ENCODE results near the gene UNC93B1. TPM values are rescaled to one million over a fixed set of nuclear protein-coding genes. Genes with fewer than 3 reads are reported as not detected.
"Not testable (repeated sequence)": the region's sequence is repeated elsewhere in the genome, so short reads cannot be mapped to it uniquely, and the experiment has no call there.

Gene UNC93B1
- total RNA-seq, 1 experiment from 2014 or later, result 75.5 TPM

- H3K27ac ChIP-seq, result no peak overlapping the region
- no peak overlapping the region for H3K4me3 ChIP-seq
- intact Hi-C loops (cut with micrococcal nuclease; ENCODE audit: unreplicated experiment), result no loop called here
- H3K79me2 ChIP-seq (ENCODE audit: low read depth), result no peaks in the 10 kb centered on the region
- TF ChIP-seq EZH2 (IDR thresholded peaks at IDR 0.05; ENCODE audit: low read depth), result no peak
- no peak for TF ChIP-seq CTCF (conservative IDR thresholded peaks at IDR 0.05)
- H3K36me3 ChIP-seq (ENCODE audit: low read depth), result no peaks in the 10 kb centered on the region
- peaks cover 27% of the 10 kb centered on the region; the same call in 1 of the 2 replicates for H3F3A ChIP-seq (ENCODE audit: insufficient read depth, low read depth)
- no peaks in the 10 kb centered on the region for H3K9me3 ChIP-seq (ENCODE audit: insufficient read depth, low read depth)
- peak overlapping the region; percentile 17 for H3K4me2 ChIP-seq
- H3K9me2 ChIP-seq (ENCODE audit: insufficient read depth), result no peaks in the 10 kb centered on the region
- no peaks in the 10 kb centered on the region for H3K27me3 ChIP-seq (ENCODE audit: insufficient read depth, low read depth)
- no TSS peak for BruUV-seq (replicated peaks)
- POLR2A ChIA-PET (ENCODE audit: unreplicated experiment), result no interaction called here
- H4K20me1 ChIP-seq (ENCODE audit: insufficient read depth), result no peaks in the 10 kb centered on the region; the same call in 1 of the 2 replicates
- no peaks in the 10 kb centered on the region for H3K4me1 ChIP-seq (replicated peaks; ENCODE audit: insufficient read depth)
- CTCF ChIA-PET, result no interaction called here
- DNase-seq, result peak in 1 of 2 experiments; percentile 61
- no peak overlapping the region for H2AFZ ChIP-seq
These were observed 7.0 kb downstream of the UNC93B1 start for GRCh38 chr11:67996622-67997474.

- H4K20me1 ChIP-seq (ENCODE audit: insufficient read depth), result no peaks in the 10 kb centered on the region; the same call in 1 of the 2 replicates
- no peaks in the 10 kb centered on the region for H3K4me1 ChIP-seq (replicated peaks; ENCODE audit: insufficient read depth)
- H3K9me2 ChIP-seq (ENCODE audit: insufficient read depth), result no peaks in the 10 kb centered on the region
- H2AFZ ChIP-seq, result no peak overlapping the region
- no peaks in the 10 kb centered on the region for H3K36me3 ChIP-seq (ENCODE audit: low read depth)
- no peak overlapping the region for H3K4me3 ChIP-seq
- no peak overlapping the region for H3K27ac ChIP-seq
- ChIA-PET CTCF (no interaction called here), POLR2A (ENCODE audit: unreplicated experiment) (no interaction called here)
- no peak overlapping the region for H3K4me2 ChIP-seq
- BruUV-seq (replicated peaks), result no TSS peak
- H3K9me3 ChIP-seq (ENCODE audit: insufficient read depth, low read depth), result no peaks in the 10 kb centered on the region
- DNase-seq, result no peak
- no peak for TF ChIP-seq CTCF (conservative IDR thresholded peaks at IDR 0.05)
- no peaks in the 10 kb centered on the region for H3K79me2 ChIP-seq (ENCODE audit: low read depth)
- peaks cover 24% of the 10 kb centered on the region; the same call in 1 of the 2 replicates for H3F3A ChIP-seq (ENCODE audit: insufficient read depth, low read depth)
- intact Hi-C loops (cut with micrococcal nuclease; ENCODE audit: unreplicated experiment), result no loop called here
- H3K27me3 ChIP-seq (ENCODE audit: insufficient read depth, low read depth), result no peaks in the 10 kb centered on the region
These were observed 7.8 kb downstream of the UNC93B1 start for GRCh38 chr11:67996051-67996450.

- H3K27me3 ChIP-seq (ENCODE audit: insufficient read depth, low read depth); BruUV-seq (replicated peaks); DNase-seq; H3K27ac ChIP-seq; H3K36me3 ChIP-seq (ENCODE audit: low read depth); H4K20me1 ChIP-seq (ENCODE audit: insufficient read depth); H3K9me2 ChIP-seq (ENCODE audit: insufficient read depth); POLR2A ChIA-PET (ENCODE audit: unreplicated experiment); H3K4me3 ChIP-seq; H3K79me2 ChIP-seq (ENCODE audit: low read depth); intact Hi-C loops (cut with micrococcal nuclease; ENCODE audit: unreplicated experiment); H3K4me2 ChIP-seq; H3K4me1 ChIP-seq (replicated peaks; ENCODE audit: insufficient read depth); H3K9me3 ChIP-seq (ENCODE audit: insufficient read depth, low read depth); CTCF ChIA-PET; H2AFZ ChIP-seq: not testable (repeated sequence)
- peaks cover 23% of the 10 kb centered on the region; the same call in 1 of the 2 replicates for H3F3A ChIP-seq (ENCODE audit: insufficient read depth, low read depth)
These were observed 8.3 kb downstream of the UNC93B1 start for GRCh38 chr11:67995579-67995978.

- CTCF ChIA-PET; H3K36me3 ChIP-seq (ENCODE audit: low read depth); H3K4me1 ChIP-seq (replicated peaks; ENCODE audit: insufficient read depth); H3K9me3 ChIP-seq (ENCODE audit: insufficient read depth, low read depth); H3K9me2 ChIP-seq (ENCODE audit: insufficient read depth); H2AFZ ChIP-seq; DNase-seq; intact Hi-C loops (cut with micrococcal nuclease; ENCODE audit: unreplicated experiment); H3K27ac ChIP-seq; H3K79me2 ChIP-seq (ENCODE audit: low read depth); BruUV-seq (replicated peaks); H3K4me2 ChIP-seq; H3K27me3 ChIP-seq (ENCODE audit: insufficient read depth, low read depth); H3K4me3 ChIP-seq; POLR2A ChIA-PET (ENCODE audit: unreplicated experiment); H4K20me1 ChIP-seq (ENCODE audit: insufficient read depth): not testable (repeated sequence)
- peaks cover 18% of the 10 kb centered on the region; the same call in 1 of the 2 replicates for H3F3A ChIP-seq (ENCODE audit: insufficient read depth, low read depth)
These were observed 8.8 kb downstream of the UNC93B1 start for GRCh38 chr11:67995129-67995528.

- CTCF ChIA-PET, result interaction anchor here (0.6 kb wide), 2 partner anchors 34 to 252 kb away, joined by 6 to 8 read pairs; no protein-coding TSS in a partner anchor
- BruUV-seq (replicated peaks); H3K4me3 ChIP-seq; H3K27ac ChIP-seq; H3K9me3 ChIP-seq (ENCODE audit: insufficient read depth, low read depth); DNase-seq; H2AFZ ChIP-seq; H3K4me1 ChIP-seq (replicated peaks; ENCODE audit: insufficient read depth); H3K9me2 ChIP-seq (ENCODE audit: insufficient read depth); intact Hi-C loops (cut with micrococcal nuclease; ENCODE audit: unreplicated experiment); POLR2A ChIA-PET (ENCODE audit: unreplicated experiment); H3K79me2 ChIP-seq (ENCODE audit: low read depth); H3K36me3 ChIP-seq (ENCODE audit: low read depth); H3K4me2 ChIP-seq; H4K20me1 ChIP-seq (ENCODE audit: insufficient read depth); H3K27me3 ChIP-seq (ENCODE audit: insufficient read depth, low read depth): not testable (repeated sequence)
- peaks cover 17% of the 10 kb centered on the region; the same call in 1 of the 2 replicates for H3F3A ChIP-seq (ENCODE audit: insufficient read depth, low read depth)
These were observed 9.5 kb downstream of the UNC93B1 start for GRCh38 chr11:67994387-67994786.

All from PC-9 (cell line).